GM21360 (cell line): Measurements from ENCODE around the gene SYK.

Source experiments
- ATAC-seq: cut with Tn5 transposase; IDR thresholded peaks from one replicate; pipeline ENCODE4 v1.9.1; 2021; ENCODE audit warnings: mild to moderate bottlenecking, moderate library complexity; ENCODE audit not compliant: unreplicated experiment

The SYK gene

DNA sequence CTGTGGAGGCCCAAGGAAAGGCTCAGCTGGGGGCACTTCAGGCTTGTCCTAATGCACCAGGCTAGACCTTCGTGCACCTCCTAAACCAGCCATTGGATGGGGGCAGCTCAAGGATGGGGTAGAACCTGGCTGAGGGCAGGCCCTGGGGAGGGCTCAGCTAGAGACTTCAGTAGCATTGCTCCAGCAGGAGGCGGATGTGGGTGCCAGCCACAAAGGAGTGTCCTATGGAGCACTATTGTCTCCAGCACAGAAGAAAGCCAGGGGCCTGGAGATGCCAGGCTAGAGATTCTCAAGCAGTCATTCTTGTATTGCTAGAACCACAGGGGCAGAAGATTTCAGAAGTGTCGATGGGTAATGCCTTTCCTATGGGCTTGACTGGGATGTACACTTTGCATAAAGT lies 131.8 kb downstream of the SYK start:
- ATAC-seq = no peak

DNA sequence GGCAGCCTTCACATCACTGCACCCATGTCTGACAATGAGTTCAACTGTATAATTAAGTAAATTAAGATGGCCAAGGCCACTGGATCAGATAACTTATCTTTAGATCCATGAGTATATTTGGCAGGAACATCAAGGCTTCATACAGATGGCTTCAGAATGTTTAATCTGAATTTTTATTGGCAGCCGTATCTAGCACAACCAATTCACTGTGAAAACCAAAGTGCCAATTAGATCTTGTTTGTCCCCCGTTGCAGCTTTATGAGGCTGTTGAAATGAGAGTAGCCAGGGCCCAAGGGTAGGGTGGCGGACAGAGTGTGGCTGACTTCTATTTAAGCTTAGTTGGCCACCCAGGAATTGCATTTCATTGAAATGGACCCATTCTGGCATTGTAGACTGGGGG lies 137.7 kb downstream of the SYK start:
- no peak for ATAC-seq

GRCh38 chr9:90940280-90940679 lies 138.7 kb downstream of the SYK start:
- no peak for ATAC-seq

- ATAC-seq = no peak
Measured at GRCh38 chr9:90941661-90942060, 140.0 kb downstream of the SYK start.

- no peak for ATAC-seq
Measured at GRCh38 chr9:90942555-90942954, 140.9 kb downstream of the SYK start.

DNA sequence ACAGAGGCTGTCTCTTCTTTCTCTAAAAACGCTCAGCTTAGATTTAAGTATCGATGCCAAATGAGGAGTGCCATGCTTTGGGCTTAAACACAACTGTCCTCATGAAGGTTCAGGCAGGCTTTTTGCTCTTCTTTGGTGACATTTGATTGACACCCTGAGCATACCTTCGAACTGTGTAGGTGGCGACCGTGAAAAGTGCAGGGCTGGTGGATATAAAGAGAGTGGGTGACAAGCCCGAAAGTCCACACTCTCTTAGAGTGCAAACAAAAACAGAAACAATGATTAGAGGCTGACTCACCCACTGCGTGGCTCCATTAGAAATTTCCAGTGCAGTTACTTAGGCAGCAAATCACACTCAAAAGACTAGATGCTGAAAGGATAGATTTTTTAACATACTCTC lies 141.7 kb downstream of the SYK start:
- no peak for ATAC-seq

DNA sequence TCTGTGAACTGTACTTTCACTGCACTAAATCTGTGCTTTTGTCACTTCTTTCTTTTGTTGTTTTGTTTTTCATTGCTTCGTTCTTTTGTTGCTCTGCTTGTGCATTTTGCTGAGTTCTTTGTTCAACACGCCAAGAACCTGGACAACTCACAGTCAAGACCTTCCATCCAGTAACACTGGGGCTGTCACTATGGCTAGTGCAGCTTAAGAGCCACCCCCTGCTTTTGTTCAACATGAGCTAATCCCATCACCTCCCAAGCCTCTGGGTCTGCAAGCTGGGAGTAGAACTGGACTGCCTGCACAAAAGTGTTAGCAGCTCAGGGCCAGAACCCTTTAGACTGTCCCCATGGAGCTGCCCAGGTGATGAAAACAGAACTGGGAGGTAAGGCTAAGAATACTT lies 143.7 kb downstream of the SYK start:
- no peak for ATAC-seq

DNA sequence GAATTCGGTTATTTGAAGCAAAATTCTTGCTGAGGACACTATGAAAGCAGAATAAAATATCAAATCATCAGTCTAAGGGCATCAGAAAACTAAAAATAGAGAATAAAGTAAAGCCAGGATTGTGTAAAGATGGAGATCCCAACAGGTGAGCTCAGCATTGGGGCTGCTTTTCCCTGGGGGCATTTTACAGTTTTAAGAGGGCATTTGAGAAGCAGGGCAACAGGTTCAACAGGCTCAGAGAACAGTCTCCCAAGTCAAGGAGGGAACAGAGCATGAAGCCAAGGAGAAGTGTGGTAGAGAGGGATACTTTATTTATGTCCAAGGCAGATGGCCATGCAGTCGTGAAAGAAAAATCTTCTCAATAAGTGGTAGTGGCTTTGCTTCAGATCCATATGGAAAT lies 145.4 kb downstream of the SYK start:
- ATAC-seq = no peak
